K562 (cell line): ENCODE data around the gene SHISA7. TPM values are rescaled to one million over a fixed set of nuclear protein-coding genes. Genes with fewer than 3 reads are reported as not detected.

Source experiments
- CEBPG ChIP-seq, 3 experiments: fragments of 200-800 bp in 1 of 3; sonication (Bioruptor generic) in 1 of 3; sonication (generic) in 1 of 3; formaldehyde crosslinking in 1 of 3; IDR thresholded peaks in 2 of 3; conservative IDR thresholded peaks in 1 of 3; 2 replicates each; pipeline versions ENCODE4 v1.6.1 to v1.8.0; 2016 to 2022; ENCODE audit warnings: missing compliant biosample characterization in 2 of 3, missing genetic modification characterization in 2 of 3, mild to moderate bottlenecking in 1 of 3, missing genetic modification reagents in 1 of 3
- CUX1 ChIP-seq: fragments of 200-800 bp; sonication (Bioruptor generic); IDR thresholded peaks from 2 replicates; pipeline ENCODE4 v1.6.1; 2016; ENCODE audit warnings: missing genetic modification characterization, missing compliant biosample characterization
- FOXK2 ChIP-seq, 2 experiments: fragments of 450-650 bp; IDR thresholded peaks in 1 of 2; conservative IDR thresholded peaks in 1 of 2; 2 replicates each; pipeline ENCODE4 v1.6.1; 2016; ENCODE audit warnings: low read depth in 2 of 2, mild to moderate bottlenecking in 1 of 2
- FOXO4 ChIP-seq: fragments of 450-650 bp; formaldehyde crosslinking; IDR thresholded peaks from 2 replicates; pipeline ENCODE4 v1.4.0; 2020; ENCODE audit warnings: mild to moderate bottlenecking, moderate library complexity
- MAFK ChIP-seq: IDR thresholded peaks from 2 replicates; pipeline ENCODE4 v1.6.1; 2011; ENCODE audit warnings: low read length, improper control_type of control experiment
- NFRKB ChIP-seq: fragments of 450-650 bp; IDR thresholded peaks from 2 replicates; pipeline ENCODE4 v1.6.1; 2016; ENCODE audit warnings: low read depth
- SNAPC5 ChIP-seq: fragments of 250-450 bp; sonication (Bioruptor Pico); IDR thresholded peaks from 2 replicates; pipeline ENCODE4 v1.8.0; 2021; ENCODE audit warnings: moderate library complexity, mild to moderate bottlenecking, inconsistent platforms
- SPI1 ChIP-seq: IDR thresholded peaks from 2 replicates; pipeline ENCODE4 v1.6.1; 2011; ENCODE audit warnings: low read depth, low read length, control low read depth, borderline replicate concordance
- ZBED1 ChIP-seq: IDR thresholded peaks from 2 replicates; pipeline ENCODE4 v1.6.1; 2014
- ZHX1 ChIP-seq: fragments of 150-350 bp; conservative IDR thresholded peaks from 2 replicates; pipeline ENCODE4 v1.6.1; 2014; ENCODE audit warnings: low read length
- ZNF280B ChIP-seq: fragments of 250-450 bp; sonication (Bioruptor Pico); IDR thresholded peaks from 2 replicates; pipeline ENCODE4 v1.5.1; 2021; ENCODE audit warnings: mild to moderate bottlenecking
- ZNF316 ChIP-seq: fragments of 450-650 bp; IDR thresholded peaks from 2 replicates; pipeline ENCODE4 v1.6.1; 2016
- ZNF75A ChIP-seq: fragments of 450-650 bp; formaldehyde crosslinking; IDR thresholded peaks from 2 replicates; pipeline ENCODE4 v1.4.0; 2020; ENCODE audit warnings: mild to moderate bottlenecking
- ZNF778 ChIP-seq: fragments of 450-650 bp; formaldehyde crosslinking; IDR thresholded peaks from 2 replicates; pipeline ENCODE4 v1.4.0; 2020; ENCODE audit warnings: mild to moderate bottlenecking, moderate library complexity
- ZNF785 ChIP-seq: fragments of 250-450 bp; sonication (Bioruptor Pico); IDR thresholded peaks from 2 replicates; pipeline ENCODE4 v1.4.0; 2020; ENCODE audit warnings: mild to moderate bottlenecking
- ZSCAN32 ChIP-seq: fragments of 450-650 bp; formaldehyde crosslinking; IDR thresholded peaks from 2 replicates; pipeline ENCODE4 v1.4.0; 2020; ENCODE audit warnings: mild to moderate bottlenecking, moderate library complexity
- polyA plus RNA-seq, 8 experiments: library from polyadenylated mRNA; depleted of rRNA in 4 of 8; stranded (reverse) in 5 of 8; unstranded in 3 of 8; fragments of >200 nt; fragmentation: Nextera tagmentation in 2 of 8; fragmentation: Illumina TruSeq in 1 of 8; extraction: Ambion mirVana in 2 of 8; extraction: Trizol in 1 of 8; gene quantifications; 2 replicates each; pipeline versions ENCODE4 v1.2.1 to v1.2.3, GENCODE V29; 2011 to 2014; ENCODE audit warnings: inconsistent platforms in 1 of 8, missing spikeins in 1 of 8
- total RNA-seq, 7 experiments: library from RNA; depleted of rRNA in 6 of 7; stranded (reverse); fragments of >200 nt in 6 of 7; fragmentation: Illumina TruSeq in 2 of 7; extraction: Trizol in 2 of 7; gene quantifications; 2 replicates each; pipeline versions ENCODE4 v1.2.1 to v1.2.3, GENCODE V29; 2011 to 2021; ENCODE audit warnings: low replicate concordance in 1 of 7

Gene SHISA7
- total and polyA plus RNA-seq, 9 of the 15 experiments (the other 6 are each of a cell fraction or from before 2014, with no cell fraction given) = 0.01 to 0.40 (median 0.07) TPM

- TF ChIP-seq ZSCAN32 (CRISPR knock-in tag) (no peak; the same call in 1 of the 2 replicates), FOXO4 (CRISPR knock-in tag) (no peak), FOXK2 (conservative IDR thresholded peaks at IDR 0.05 in 1 of 2, IDR thresholded peaks at IDR 0.05 in 1 of 2; ENCODE audit: low read depth in 2 of 2) (peak; percentile 69 to 83; a peak in 2 of 4 replicates), ZNF280B (CRISPR knock-in tag) (no peak), SNAPC5 (CRISPR knock-in tag) (no peak), CUX1 (0 out of 2 replicates have a peak, but pooled peaks have one; percentile 36), MAFK (no peak), ZBED1 (no peak), ZHX1 (no peak), CEBPG (CRISPR knock-in tag; IDR thresholded peaks at IDR 0.05) (peak; percentile 95), CEBPG (tag; conservative IDR thresholded peaks at IDR 0.05 in 1 of 2, IDR thresholded peaks at IDR 0.05 in 1 of 2) (peak; percentile 82 to 94), SPI1 (peak; percentile 17; the same call in 1 of the 2 replicates), NFRKB (peak; percentile 87), ZNF778 (no peak), ZNF785 (no peak), ZNF75A (CRISPR knock-in tag) (no peak), ZNF316 (no peak; the same call in 1 of the 2 replicates)
These were observed 24.3 kb upstream of the SHISA7 start (continued) for GRCh38 chr19:55467236-55468053.
